Neural progenitor cell (in vitro differentiated cells): ENCODE data around the gene SLC25A19. TPM values are rescaled to one million over a fixed set of nuclear protein-coding genes. Genes with fewer than 3 reads are reported as not detected.
"Not testable (repeated sequence)": the region's sequence is repeated elsewhere in the genome, so short reads cannot be mapped to it uniquely, and the experiment has no call there.

ENCODE experiments used
- DNase-seq: peaks from one replicate; pipeline ENCODE4 v3.0.0-alpha.2; 2016; ENCODE audit warnings: low spot score
- H2AFZ ChIP-seq: fragments of 200-600 bp; sonication (generic); replicated peaks from 2 replicates; pipeline ENCODE4 v1.6.1; 2016; ENCODE audit warnings: antibody characterized with exemption
- H3F3A ChIP-seq: fragments of 200-600 bp; sonication (generic); 2 replicates; pipeline ENCODE4 v1.6.1; 2016; ENCODE audit warnings: antibody characterized with exemption, low read depth
- H3K27ac ChIP-seq: fragments of 200-600 bp; sonication (generic); 2 replicates; pipeline ENCODE4 v1.5.1; 2016; ENCODE audit warnings: mild to moderate bottlenecking
- H3K27me3 ChIP-seq: fragments of 200-600 bp; sonication (generic); 2 replicates; pipeline ENCODE4 v1.6.1; 2016; ENCODE audit warnings: mild to moderate bottlenecking, moderate library complexity
- H3K36me3 ChIP-seq: fragments of 200-600 bp; sonication (generic); 2 replicates; pipeline ENCODE4 v1.5.1; 2016
- H3K4me1 ChIP-seq: fragments of 200-600 bp; sonication (generic); 2 replicates; pipeline ENCODE4 v1.6.1; 2016; ENCODE audit warnings: mixed run types
- H3K4me2 ChIP-seq: fragments of 200-600 bp; sonication (generic); 2 replicates; pipeline ENCODE4 v1.6.1; 2016
- H3K4me3 ChIP-seq: fragments of 200-600 bp; sonication (generic); 2 replicates; pipeline ENCODE4 v1.5.1; 2016
- H3K79me2 ChIP-seq: fragments of 200-600 bp; sonication (generic); 2 replicates; pipeline ENCODE4 v1.6.1; 2016; ENCODE audit warnings: low read depth
- H3K9ac ChIP-seq: fragments of 200-600 bp; sonication (generic); 2 replicates; pipeline ENCODE4 v1.6.1; 2016
- H3K9me3 ChIP-seq: fragments of 200-600 bp; sonication (generic); 2 replicates; pipeline ENCODE4 v1.5.1; 2016; ENCODE audit warnings: low read depth
- H4K20me1 ChIP-seq: fragments of 200-600 bp; sonication (generic); 2 replicates; pipeline ENCODE4 v1.6.1; 2016; ENCODE audit warnings: low read depth
- H3K27ac Mint-ChIP-seq: 3 replicates; pipeline ENCODE4 v1.8.0; 2021; ENCODE audit warnings: mixed read lengths
- H3K27me3 Mint-ChIP-seq: 2 replicates; pipeline ENCODE4 v1.8.0; 2022; ENCODE audit warnings: low read depth, mild to moderate bottlenecking, inconsistent platforms, moderate library complexity, mixed read lengths; ENCODE audit not compliant: insufficient read depth
- H3K36me3 Mint-ChIP-seq: 3 replicates; pipeline ENCODE4 v1.8.0; 2021; ENCODE audit warnings: mixed read lengths
- H3K4me1 Mint-ChIP-seq: 3 replicates; pipeline ENCODE4 v1.8.0; 2021; ENCODE audit warnings: mixed read lengths
- H3K4me3 Mint-ChIP-seq: 3 replicates; pipeline ENCODE4 v1.8.0; 2021; ENCODE audit warnings: mild to moderate bottlenecking, moderate library complexity, mixed read lengths
- H3K9me3 Mint-ChIP-seq: 3 replicates; pipeline ENCODE4 v1.8.0; 2020; ENCODE audit warnings: mixed read lengths
- EZH2 ChIP-seq: fragments of 200-600 bp; sonication (generic); IDR thresholded peaks from 2 replicates; pipeline ENCODE4 v1.6.1; 2017; ENCODE audit warnings: antibody characterized with exemption, mild to moderate bottlenecking, moderate library complexity
- EZH2phosphoT487 ChIP-seq: fragments of 200-600 bp; sonication (generic); IDR thresholded peaks from 2 replicates; pipeline ENCODE4 v1.6.1; 2017; ENCODE audit warnings: antibody characterized with exemption
- total RNA-seq: library from RNA; depleted of rRNA; stranded (reverse); fragments of >200 nt; gene quantifications from 2 replicates; pipeline ENCODE4 v1.2.3, GENCODE V29; 2015; ENCODE audit warnings: low replicate concordance
- TF ChIP-seq, protein P1 (sequence below): fragments of 200-600 bp; sonication (generic); IDR thresholded peaks from 2 replicates; pipeline ENCODE4 v1.5.1; 2017; ENCODE audit warnings: antibody characterized with exemption, mild to moderate bottlenecking

SLC25A19 gene
- total RNA-seq, 1 donor from 2014 or later, result 5.2 TPM

DNA sequence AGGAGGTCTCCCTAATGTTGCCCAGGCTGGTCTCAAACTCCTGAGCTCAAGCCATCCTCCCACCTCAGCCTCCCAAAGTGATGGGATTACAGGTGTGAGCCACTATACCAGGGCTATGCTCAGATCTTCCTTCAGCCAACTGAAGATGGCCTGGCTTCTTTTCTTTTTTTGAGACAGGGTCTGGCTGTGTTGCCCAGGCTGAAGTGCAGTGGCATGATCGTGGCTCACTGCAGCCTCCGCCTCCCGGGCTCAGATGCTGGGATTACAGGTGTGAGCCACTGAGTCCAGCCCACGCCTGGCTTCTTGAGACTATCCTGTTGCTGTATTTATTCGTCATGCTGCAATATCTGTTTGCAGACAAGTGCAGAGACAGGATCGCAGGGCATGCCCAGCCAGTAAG, 4.1 kb downstream of the SLC25A19 start:
- Histone ChIP-seq H3K79me2 (no peaks in the 10 kb centered on the region), H3K4me2 (no peak overlapping the region), H3F3A (peaks cover 2% of the 10 kb centered on the region), H3K27me3 (peaks cover 14% of the 10 kb centered on the region), H3K4me3 (no peak overlapping the region), H3K9ac (no peak overlapping the region), H4K20me1 (no peaks in the 10 kb centered on the region), H3K36me3 (no peaks in the 10 kb centered on the region), H2AFZ (no peak overlapping the region), H3K27ac (no peak overlapping the region), H3K4me1 (peaks cover 3% of the 10 kb centered on the region), H3K9me3 (no peaks in the 10 kb centered on the region)
- Mint-ChIP-seq H3K4me3 (no peak overlapping the region), H3K4me1 (peaks cover 8% of the 10 kb centered on the region), H3K36me3 (peaks cover 5% of the 10 kb centered on the region), H3K27ac (no peak overlapping the region), H3K9me3 (no peaks in the 10 kb centered on the region), H3K27me3 (peaks cover 7% of the 10 kb centered on the region)
- TF ChIP-seq EZH2phosphoT487, result no peak
- TF ChIP-seq, protein P1, sequence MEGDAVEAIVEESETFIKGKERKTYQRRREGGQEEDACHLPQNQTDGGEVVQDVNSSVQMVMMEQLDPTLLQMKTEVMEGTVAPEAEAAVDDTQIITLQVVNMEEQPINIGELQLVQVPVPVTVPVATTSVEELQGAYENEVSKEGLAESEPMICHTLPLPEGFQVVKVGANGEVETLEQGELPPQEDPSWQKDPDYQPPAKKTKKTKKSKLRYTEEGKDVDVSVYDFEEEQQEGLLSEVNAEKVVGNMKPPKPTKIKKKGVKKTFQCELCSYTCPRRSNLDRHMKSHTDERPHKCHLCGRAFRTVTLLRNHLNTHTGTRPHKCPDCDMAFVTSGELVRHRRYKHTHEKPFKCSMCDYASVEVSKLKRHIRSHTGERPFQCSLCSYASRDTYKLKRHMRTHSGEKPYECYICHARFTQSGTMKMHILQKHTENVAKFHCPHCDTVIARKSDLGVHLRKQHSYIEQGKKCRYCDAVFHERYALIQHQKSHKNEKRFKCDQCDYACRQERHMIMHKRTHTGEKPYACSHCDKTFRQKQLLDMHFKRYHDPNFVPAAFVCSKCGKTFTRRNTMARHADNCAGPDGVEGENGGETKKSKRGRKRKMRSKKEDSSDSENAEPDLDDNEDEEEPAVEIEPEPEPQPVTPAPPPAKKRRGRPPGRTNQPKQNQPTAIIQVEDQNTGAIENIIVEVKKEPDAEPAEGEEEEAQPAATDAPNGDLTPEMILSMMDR, result no peak
- TF ChIP-seq EZH2, result no peak
- DNase-seq, result no peak

DNA sequence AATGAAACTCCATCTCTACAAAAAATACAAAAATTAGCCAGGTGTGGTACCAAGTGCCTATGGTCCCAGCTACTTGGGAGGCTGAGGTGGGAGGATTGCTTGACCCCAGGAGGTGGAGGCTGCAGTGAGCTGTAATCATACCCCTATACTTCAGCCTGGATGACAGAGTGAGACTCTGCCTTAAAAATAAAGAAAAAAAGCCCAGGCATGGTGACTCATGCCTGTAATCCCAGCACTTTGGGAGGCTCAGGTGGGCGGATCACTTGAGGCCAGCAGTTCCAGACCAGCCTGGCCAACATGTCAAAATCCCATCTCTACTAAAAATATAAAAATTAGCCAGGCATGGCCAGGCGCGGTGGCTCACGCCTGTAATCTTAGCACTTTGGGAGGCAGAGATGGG, 9.0 kb downstream of the SLC25A19 start:
- not testable (repeated sequence) for H3K27ac ChIP-seq, H3K27ac Mint-ChIP-seq, H3K9me3 Mint-ChIP-seq

DNA sequence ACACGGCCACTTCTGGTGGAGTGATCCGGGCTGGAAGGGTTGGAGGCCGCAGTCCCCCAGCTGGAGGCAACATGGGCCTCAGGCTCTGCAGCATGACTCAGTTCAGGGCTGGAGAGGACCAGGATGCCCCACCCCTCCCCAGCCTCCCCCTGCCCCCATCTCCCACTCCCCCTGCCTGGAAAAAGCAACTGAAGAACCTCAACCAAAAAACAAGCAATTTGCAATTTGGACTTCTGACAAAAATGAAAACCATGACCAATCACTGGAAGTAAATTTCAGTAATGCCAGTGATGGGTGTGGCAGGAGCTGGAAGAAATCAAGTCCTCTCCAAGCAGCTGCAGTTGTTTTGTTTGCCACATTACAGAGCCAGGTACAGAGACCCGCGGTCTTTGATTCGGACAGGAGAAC, 11.6 kb downstream of the SLC25A19 start:
- no peaks in the 10 kb centered on the region for H4K20me1 ChIP-seq
- no peaks in the 10 kb centered on the region for H3F3A ChIP-seq
- TF ChIP-seq EZH2 (no peak), EZH2phosphoT487 (no peak)
- TF ChIP-seq, protein P1, result no peak
- no peaks in the 10 kb centered on the region for H3K27me3 ChIP-seq
- Mint-ChIP-seq H3K4me3 (no peak overlapping the region), H3K27ac (no peak overlapping the region), H3K9me3 (no peaks in the 10 kb centered on the region), H3K36me3 (peaks cover 5% of the 10 kb centered on the region), H3K27me3 (peaks cover 6% of the 10 kb centered on the region), H3K4me1 (no peaks in the 10 kb centered on the region)
- H3K4me3 ChIP-seq, result no peak overlapping the region
- no peak overlapping the region for H3K9ac ChIP-seq
- H3K79me2 ChIP-seq, result no peaks in the 10 kb centered on the region
- no peak for DNase-seq
- H3K36me3 ChIP-seq, result no peaks in the 10 kb centered on the region
- H2AFZ ChIP-seq, result no peak overlapping the region
- H3K4me2 ChIP-seq, result no peak overlapping the region
- no peaks in the 10 kb centered on the region for H3K9me3 ChIP-seq
- no peak overlapping the region for H3K27ac ChIP-seq
- no peaks in the 10 kb centered on the region for H3K4me1 ChIP-seq

More for the DNA sequence above, 9.0 kb downstream of the SLC25A19 start:
- not testable (repeated sequence) for H3K4me3 ChIP-seq, H2AFZ ChIP-seq, H3F3A ChIP-seq, H3K9me3 ChIP-seq, H3K9ac ChIP-seq, H3K4me1 ChIP-seq, H3K4me3 Mint-ChIP-seq, DNase-seq, H4K20me1 ChIP-seq, H3K27me3 ChIP-seq, H3K27me3 Mint-ChIP-seq, H3K4me1 Mint-ChIP-seq, H3K79me2 ChIP-seq, H3K4me2 ChIP-seq, H3K36me3 ChIP-seq, H3K36me3 Mint-ChIP-seq

DNA sequence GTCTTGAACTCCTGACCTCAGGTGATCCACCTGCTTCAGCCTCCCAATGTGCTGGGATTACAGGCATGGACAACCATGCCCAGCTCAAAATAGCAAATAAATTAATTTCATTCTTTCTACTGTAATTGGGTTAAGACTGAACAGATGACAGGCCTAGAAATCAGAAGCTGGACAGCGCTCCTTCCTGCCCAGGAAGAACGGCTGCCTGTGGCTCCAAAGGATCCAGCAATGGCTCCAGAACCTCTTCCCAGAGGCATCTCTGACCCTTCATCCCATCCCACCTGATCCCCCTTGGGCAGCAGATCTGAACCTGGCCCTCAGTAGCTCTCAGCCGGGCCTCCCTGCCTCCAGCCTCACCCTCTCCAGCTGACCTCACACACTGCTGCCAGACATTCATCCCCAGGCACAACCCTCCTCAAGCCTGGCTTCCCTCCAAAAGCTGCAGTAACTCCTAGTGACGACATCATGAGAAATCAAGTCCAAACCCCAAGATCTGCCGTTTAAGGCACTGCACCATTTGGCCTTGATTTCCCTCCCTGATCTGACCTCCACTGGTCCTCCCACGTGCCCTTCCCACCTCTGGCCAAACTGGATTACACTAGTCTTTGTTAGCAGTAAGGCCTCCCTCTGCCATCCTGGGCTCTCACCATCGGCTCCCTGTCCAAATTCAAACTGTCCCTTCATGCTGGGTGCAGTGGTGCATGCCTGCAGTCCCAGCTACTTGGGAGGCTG, 15.1 kb downstream of the SLC25A19 start:
- Histone ChIP-seq H3K79me2 (no peaks in the 10 kb centered on the region), H3K27ac (no peak overlapping the region), H2AFZ (no peak overlapping the region), H4K20me1 (no peaks in the 10 kb centered on the region), H3K27me3 (peaks cover 8% of the 10 kb centered on the region), H3K4me2 (no peak overlapping the region), H3F3A (peaks cover 11% of the 10 kb centered on the region), H3K36me3 (no peaks in the 10 kb centered on the region), H3K9ac (no peak overlapping the region), H3K4me3 (no peak overlapping the region), H3K4me1 (peaks cover 4% of the 10 kb centered on the region), H3K9me3 (no peaks in the 10 kb centered on the region)
- Mint-ChIP-seq H3K27me3 (peaks cover 8% of the 10 kb centered on the region), H3K4me1 (peaks cover 9% of the 10 kb centered on the region), H3K4me3 (peak overlapping the region; percentile 69), H3K36me3 (peaks cover 5% of the 10 kb centered on the region), H3K27ac (peak overlapping the region; percentile 89), H3K9me3 (no peaks in the 10 kb centered on the region)
- DNase-seq, result no peak
- TF ChIP-seq EZH2phosphoT487 (no peak), EZH2 (no peak)
- TF ChIP-seq, protein P1, result no peak
